ENCODE measurements around the gene RIGI. TPM values are rescaled to one million over a fixed set of nuclear protein-coding genes. Genes with fewer than 3 reads are reported as not detected.

The RIGI gene
- total RNA-seq, 2 experiments from 2014 or later: 1.5 TPM

- CTCF ChIA-PET (ENCODE audit: unreplicated experiment): no interaction called here
- Histone ChIP-seq H3K27ac (ENCODE audit: low read depth, low read length, poor library complexity, severe bottlenecking) (no peak overlapping the region), H3K4me2 (ENCODE audit: low read length) (no peak overlapping the region), H3K9me3 (ENCODE audit: low read length) (no peaks in the 10 kb centered on the region), H3K4me1 (ENCODE audit: insufficient read depth, low read length, poor library complexity, severe bottlenecking) (peaks cover 9% of the 10 kb centered on the region), H3K4me3 (ENCODE audit: low read depth, low read length, poor library complexity, severe bottlenecking) (no peak overlapping the region), H3K9me2 (ENCODE audit: insufficient read depth, low read length) (no peaks in the 10 kb centered on the region), H3K79me2 (ENCODE audit: insufficient read depth, low read depth, low read length) (peaks cover 83% of the 10 kb centered on the region), H3K36me3 (ENCODE audit: insufficient read depth, low read length) (peaks cover 63% of the 10 kb centered on the region), H4K20me1 (ENCODE audit: insufficient read depth, low read length) (0 out of 2 replicates have a peak, but pooled peaks cover 5% of the 10 kb centered on the region), H2AFZ (ENCODE audit: low read length) (no peak overlapping the region)
- POLR2A ChIA-PET: interaction anchor here (1.4 kb wide), 1 partner anchor 482 kb away, joined by 3 read pairs; no protein-coding TSS in a partner anchor
- DNase-seq (ENCODE audit: low spot score): no peak
- BruUV-seq (replicated peaks): no TSS peak
- no peak for TF ChIP-seq EZH2phosphoT487 (IDR thresholded peaks at IDR 0.05; ENCODE audit: borderline replicate concordance, low read depth, low read length)
- TF ChIP-seq, protein P1, sequence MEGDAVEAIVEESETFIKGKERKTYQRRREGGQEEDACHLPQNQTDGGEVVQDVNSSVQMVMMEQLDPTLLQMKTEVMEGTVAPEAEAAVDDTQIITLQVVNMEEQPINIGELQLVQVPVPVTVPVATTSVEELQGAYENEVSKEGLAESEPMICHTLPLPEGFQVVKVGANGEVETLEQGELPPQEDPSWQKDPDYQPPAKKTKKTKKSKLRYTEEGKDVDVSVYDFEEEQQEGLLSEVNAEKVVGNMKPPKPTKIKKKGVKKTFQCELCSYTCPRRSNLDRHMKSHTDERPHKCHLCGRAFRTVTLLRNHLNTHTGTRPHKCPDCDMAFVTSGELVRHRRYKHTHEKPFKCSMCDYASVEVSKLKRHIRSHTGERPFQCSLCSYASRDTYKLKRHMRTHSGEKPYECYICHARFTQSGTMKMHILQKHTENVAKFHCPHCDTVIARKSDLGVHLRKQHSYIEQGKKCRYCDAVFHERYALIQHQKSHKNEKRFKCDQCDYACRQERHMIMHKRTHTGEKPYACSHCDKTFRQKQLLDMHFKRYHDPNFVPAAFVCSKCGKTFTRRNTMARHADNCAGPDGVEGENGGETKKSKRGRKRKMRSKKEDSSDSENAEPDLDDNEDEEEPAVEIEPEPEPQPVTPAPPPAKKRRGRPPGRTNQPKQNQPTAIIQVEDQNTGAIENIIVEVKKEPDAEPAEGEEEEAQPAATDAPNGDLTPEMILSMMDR (conservative IDR thresholded peaks at IDR 0.05; ENCODE audit: low read length): no peak
- intact Hi-C loops (cut with micrococcal nuclease; ENCODE audit: unreplicated experiment): no loop called here
Observed at GRCh38 chr9:32545884-32546283, 19.9 kb upstream of the RIGI start.

DNA sequence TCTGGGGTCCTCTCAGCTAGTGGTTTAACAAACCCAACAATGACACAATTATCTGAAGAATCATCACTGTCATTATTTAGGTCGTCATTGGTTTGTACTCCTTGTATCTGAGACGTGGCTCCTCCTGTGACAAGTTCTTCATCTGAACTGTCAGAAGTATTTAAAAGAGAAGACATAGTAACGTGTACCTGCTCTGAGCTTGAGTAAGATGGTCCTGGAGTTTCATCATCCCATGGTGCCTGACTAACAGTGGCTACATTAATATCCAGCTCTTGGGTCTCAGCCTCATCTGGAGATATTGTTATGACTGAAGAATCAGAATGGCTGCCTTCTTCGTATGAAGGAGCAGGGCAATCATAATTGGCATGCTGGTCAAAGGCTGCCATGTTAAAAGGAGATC, 17.1 kb upstream of the RIGI start:
- H4K20me1 ChIP-seq (ENCODE audit: insufficient read depth, low read length): 0 out of 2 replicates have a peak, but pooled peaks cover 5% of the 10 kb centered on the region
- H3K9me2 ChIP-seq (ENCODE audit: insufficient read depth, low read length): no peaks in the 10 kb centered on the region
- H3K4me2 ChIP-seq (ENCODE audit: low read length): no peak overlapping the region
- H2AFZ ChIP-seq (ENCODE audit: low read length): no peak overlapping the region
- BruUV-seq (replicated peaks): no TSS peak
- intact Hi-C loops (cut with micrococcal nuclease; ENCODE audit: unreplicated experiment): no loop called here
- peaks cover 65% of the 10 kb centered on the region; the same call in 1 of the 2 replicates for H3K79me2 ChIP-seq (ENCODE audit: insufficient read depth, low read depth, low read length)
- H3K4me3 ChIP-seq (ENCODE audit: low read depth, low read length, poor library complexity, severe bottlenecking): no peak overlapping the region
- H3K27ac ChIP-seq (ENCODE audit: low read depth, low read length, poor library complexity, severe bottlenecking): no peak overlapping the region
- ChIA-PET POLR2A (interaction anchor here (1.0 kb wide), 1 partner anchor 9 kb away, joined by 3 read pairs; no protein-coding TSS in a partner anchor), CTCF (ENCODE audit: unreplicated experiment) (no interaction called here)
- DNase-seq (ENCODE audit: low spot score): no peak
- peaks cover 67% of the 10 kb centered on the region for H3K36me3 ChIP-seq (ENCODE audit: insufficient read depth, low read length)
- no peaks in the 10 kb centered on the region for H3K9me3 ChIP-seq (ENCODE audit: low read length)
- no peak for TF ChIP-seq EZH2phosphoT487 (IDR thresholded peaks at IDR 0.05; ENCODE audit: borderline replicate concordance, low read depth, low read length)
- TF ChIP-seq, protein P1 (conservative IDR thresholded peaks at IDR 0.05; ENCODE audit: low read length): no peak
- H3K4me1 ChIP-seq (ENCODE audit: insufficient read depth, low read length, poor library complexity, severe bottlenecking): no peaks in the 10 kb centered on the region

DNA sequence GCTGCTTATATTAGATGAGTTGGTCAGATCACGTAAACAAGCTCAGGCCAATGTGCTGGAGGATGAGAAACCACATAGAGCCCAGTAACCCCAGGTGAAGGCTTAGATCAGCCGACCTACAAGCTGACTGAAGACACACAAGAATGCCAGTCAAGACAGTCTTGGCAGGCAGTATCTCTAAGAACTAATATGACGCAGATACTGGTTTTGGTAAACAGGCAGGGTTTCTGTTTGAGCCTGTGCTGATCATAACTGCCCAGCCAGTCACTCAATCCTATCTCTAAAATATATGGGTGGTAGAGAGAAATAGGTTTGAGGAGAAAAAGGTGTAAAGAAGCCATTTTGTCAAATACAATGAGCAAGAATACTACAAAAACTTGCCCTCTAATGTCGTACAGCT, 7.8 kb upstream of the RIGI start:
- Histone ChIP-seq H2AFZ (ENCODE audit: low read length) (no peak overlapping the region), H3K36me3 (ENCODE audit: insufficient read depth, low read length) (no peaks in the 10 kb centered on the region), H3K27ac (ENCODE audit: low read depth, low read length, poor library complexity, severe bottlenecking) (no peak overlapping the region), H3K4me3 (ENCODE audit: low read depth, low read length, poor library complexity, severe bottlenecking) (no peak overlapping the region), H3K79me2 (ENCODE audit: insufficient read depth, low read depth, low read length) (no peaks in the 10 kb centered on the region), H3K9me3 (ENCODE audit: low read length) (no peaks in the 10 kb centered on the region; the same call in 1 of the 2 replicates), H3K4me2 (ENCODE audit: low read length) (no peak overlapping the region), H3K4me1 (ENCODE audit: insufficient read depth, low read length, poor library complexity, severe bottlenecking) (no peaks in the 10 kb centered on the region), H3K9me2 (ENCODE audit: insufficient read depth, low read length) (no peaks in the 10 kb centered on the region), H4K20me1 (ENCODE audit: insufficient read depth, low read length) (no peaks in the 10 kb centered on the region)
- DNase-seq (ENCODE audit: low spot score): no peak
- ChIA-PET POLR2A (interaction anchor here (0.6 to 1.1 kb wide), 4 partner anchors 10 to 281 kb away, joined by 3 to 4 read pairs (median 3); no protein-coding TSS in a partner anchor), CTCF (ENCODE audit: unreplicated experiment) (no interaction called here)
- BruUV-seq (replicated peaks): no TSS peak
- intact Hi-C loops (cut with micrococcal nuclease; ENCODE audit: unreplicated experiment): loop anchor here (5.0 kb wide), 1 partner anchor 38 kb away; the partner anchor contains the start of gene NDUFB6
- TF ChIP-seq, protein P1 (conservative IDR thresholded peaks at IDR 0.05; ENCODE audit: low read length): no peak
- TF ChIP-seq EZH2phosphoT487 (IDR thresholded peaks at IDR 0.05; ENCODE audit: borderline replicate concordance, low read depth, low read length): no peak

Data from OCI-LY7 (cell line).